SH-SY5Y (cell line): ENCODE results near the gene LTBP2.

ENCODE experiments used
- GATA2 ChIP-seq: IDR thresholded peaks from 2 replicates; pipeline ENCODE4 v1.6.1; 2011; ENCODE audit warnings: mild to moderate bottlenecking, low read depth, low read length
- GATA3 ChIP-seq: IDR thresholded peaks from 2 replicates; pipeline ENCODE4 v1.6.1; 2011; ENCODE audit warnings: low read depth, mild to moderate bottlenecking, low read length, moderate library complexity

GRCh38 chr14:74649673-74650072 is 37.6 kb upstream of the LTBP2 start:
- TF ChIP-seq GATA2: no peak
- TF ChIP-seq GATA3: no peak
